Fibroblast of lung (primary cell): ENCODE results near the gene NFATC3. TPM values are rescaled to one million over a fixed set of nuclear protein-coding genes. Genes with fewer than 3 reads are reported as not detected.

Source experiments
- DNase-seq, 2 donors: peaks; one replicate each; pipeline versions ENCODE4 v3.0.0 to v3.0.0-alpha.2; 2010; ENCODE audit warnings: low read depth in 2 of 2
- H2AFZ ChIP-seq: 2 replicates; pipeline ENCODE4 v1.5.1; 2012; ENCODE audit warnings: low read length, control low read depth, inconsistent platforms
- H3K27ac ChIP-seq: 2 replicates; pipeline ENCODE4 v1.5.1; 2011; ENCODE audit warnings: low read length, control low read depth; ENCODE audit not compliant: insufficient read depth
- H3K27me3 ChIP-seq: 2 replicates; pipeline ENCODE4 v1.5.1; 2011; ENCODE audit warnings: mild to moderate bottlenecking, low read length; ENCODE audit not compliant: control insufficient read depth, insufficient read depth
- H3K36me3 ChIP-seq: 2 replicates; pipeline ENCODE4 v1.5.1; 2011; ENCODE audit warnings: low read length; ENCODE audit not compliant: control insufficient read depth, insufficient read depth
- H3K4me1 ChIP-seq: 2 replicates; pipeline ENCODE4 v1.5.1; 2011; ENCODE audit warnings: low read length; ENCODE audit not compliant: control insufficient read depth, insufficient read depth; ENCODE audit errors: extremely low read depth
- H3K4me2 ChIP-seq: 2 replicates; pipeline ENCODE4 v1.5.1; 2011; ENCODE audit warnings: low read length, control low read depth; ENCODE audit not compliant: insufficient read depth; ENCODE audit errors: extremely low read depth
- H3K4me3 ChIP-seq, 4 experiments: fragments of 200-600 bp in 1 of 4; sonication (generic) in 1 of 4; replicated peaks in 1 of 4; 2 replicates each; pipeline ENCODE4 v1.5.1; 2011 to 2016; ENCODE audit warnings: low read length in 4 of 4, low read depth in 3 of 4, mild to moderate bottlenecking in 3 of 4, control low read depth in 2 of 4, inconsistent platforms in 1 of 4, mixed read lengths in 1 of 4; ENCODE audit not compliant: insufficient read depth in 1 of 4; ENCODE audit errors: control extremely low read depth in 1 of 4
- H3K79me2 ChIP-seq: 2 replicates; pipeline ENCODE4 v1.5.1; 2012; ENCODE audit warnings: mild to moderate bottlenecking, low read length, inconsistent platforms; ENCODE audit not compliant: control insufficient read depth, insufficient read depth
- H3K9ac ChIP-seq: 2 replicates; pipeline ENCODE4 v1.5.1; 2011; ENCODE audit warnings: mild to moderate bottlenecking, low read length, control low read depth; ENCODE audit not compliant: insufficient read depth
- H3K9me3 ChIP-seq: 2 replicates; pipeline ENCODE4 v1.5.1; 2012; ENCODE audit warnings: low read depth, low read length; ENCODE audit not compliant: control insufficient read depth, insufficient read depth
- H4K20me1 ChIP-seq: 2 replicates; pipeline ENCODE4 v1.5.1; 2011; ENCODE audit warnings: low read length; ENCODE audit not compliant: control insufficient read depth, insufficient read depth; ENCODE audit errors: extremely low read depth
- CTCF ChIP-seq, 2 donors: IDR thresholded peaks in 1 of 2; conservative IDR thresholded peaks in 1 of 2; 1 replicate in 1 of 2; 2 replicates in 1 of 2; pipeline ENCODE4 v1.5.1; 2011 to 2012; ENCODE audit warnings: low read length in 2 of 2, control low read depth in 1 of 2, inconsistent platforms in 1 of 2, low read depth in 1 of 2, mild to moderate bottlenecking in 1 of 2
- EZH2 ChIP-seq: IDR thresholded peaks from 2 replicates; pipeline ENCODE4 v1.5.1; 2012; ENCODE audit warnings: low read length, control low read depth, mild to moderate bottlenecking; ENCODE audit errors: missing control alignments
- polyA plus RNA-seq, 2 donors: library from polyadenylated mRNA; depleted of rRNA in 1 of 2; stranded (reverse) in 1 of 2; unstranded in 1 of 2; fragments of >200 nt; gene quantifications; 2 replicates each; pipeline ENCODE4 v1.2.1, GENCODE V29; 2011 to 2012; ENCODE audit warnings: missing spikeins in 1 of 2
- total RNA-seq: library from RNA; depleted of rRNA; stranded (reverse); fragments of >200 nt; gene quantifications from 2 replicates; pipeline ENCODE4 v1.2.1, GENCODE V29; 2014

Gene NFATC3
- total and polyA plus RNA-seq, 2 donors (not counting 1 experiment from before 2014, with no cell fraction given), result 9.6 to 10.6 TPM

DNA sequence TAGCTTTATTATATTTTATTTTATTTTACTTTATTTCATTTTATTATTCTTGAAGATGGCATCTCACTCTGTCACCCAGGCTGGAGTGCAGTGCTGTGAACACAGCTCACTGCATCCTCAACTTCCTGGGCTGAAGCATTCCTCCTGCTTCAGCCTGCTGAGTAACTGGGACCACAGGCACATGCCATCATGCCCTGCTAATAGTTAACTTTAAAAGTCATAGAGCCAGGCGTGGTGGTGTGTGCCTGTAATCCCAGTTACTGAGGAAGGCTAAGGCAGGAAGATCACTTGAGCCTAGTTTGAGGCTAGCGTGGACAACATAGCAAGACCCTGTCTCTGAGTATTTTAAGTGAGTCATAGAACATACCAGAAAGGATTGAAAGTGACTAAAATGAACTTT lies 112.1 kb downstream of the NFATC3 start:
- Histone ChIP-seq H3K27ac (no peak overlapping the region), H3K9me3 (no peaks in the 10 kb centered on the region), H3K4me3 (no peak overlapping the region), H3K79me2 (no peaks in the 10 kb centered on the region), H2AFZ (no peak overlapping the region), H3K9ac (no peak overlapping the region), H3K36me3 (no peaks in the 10 kb centered on the region), H3K4me1 (peaks cover 2% of the 10 kb centered on the region), H3K27me3 (no peaks in the 10 kb centered on the region), H4K20me1 (no peaks in the 10 kb centered on the region), H3K4me2 (no peak overlapping the region)
- peak in 1 of 2 donors; percentile 47 for DNase-seq
- TF ChIP-seq CTCF (conservative IDR thresholded peaks at IDR 0.05 in 1 of 2, IDR thresholded peaks at IDR 0.05 in 1 of 2; ENCODE audit: low read depth in 1 of 2, low read length in 2 of 2), result no peak
- TF ChIP-seq EZH2, result no peak

DNA sequence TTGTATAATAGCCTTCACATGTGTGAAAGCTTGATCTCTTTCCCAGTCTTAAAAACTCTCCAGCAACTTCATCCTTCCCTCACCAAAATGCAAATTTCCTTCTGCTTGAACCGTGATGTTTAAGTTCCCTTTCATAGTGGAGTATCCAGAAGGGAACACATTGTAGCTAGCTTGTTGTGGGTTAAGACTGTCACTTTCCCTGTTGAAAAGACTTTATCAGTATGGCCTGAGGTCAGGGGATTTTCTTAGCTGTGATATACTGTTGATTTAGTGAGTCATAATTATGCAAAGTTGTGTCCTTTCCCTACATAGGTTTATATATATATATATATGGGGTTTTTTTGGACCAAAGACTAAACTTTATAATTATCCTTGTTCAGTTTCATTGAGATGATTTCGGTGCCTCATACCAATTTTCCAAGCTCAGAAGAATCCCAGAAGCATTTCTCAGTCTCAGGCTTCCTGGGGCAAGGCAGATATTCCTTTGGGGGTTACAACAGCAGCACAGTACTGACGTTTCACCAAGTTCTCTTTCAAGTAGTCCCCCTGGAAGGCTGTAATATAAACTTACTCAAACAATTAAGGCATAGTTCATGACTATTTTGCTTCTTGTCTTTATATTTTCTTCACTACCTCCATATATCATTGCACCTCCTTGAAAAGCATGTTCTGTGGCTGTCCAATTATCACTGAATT lies 115.1 kb downstream of the NFATC3 start:
- Histone ChIP-seq H3K27ac (no peak overlapping the region), H3K4me1 (peaks cover 2% of the 10 kb centered on the region), H2AFZ (no peak overlapping the region), H3K36me3 (no peaks in the 10 kb centered on the region), H3K4me2 (no peak overlapping the region), H3K27me3 (no peaks in the 10 kb centered on the region), H3K4me3 (no peak overlapping the region), H4K20me1 (no peaks in the 10 kb centered on the region), H3K9me3 (no peaks in the 10 kb centered on the region), H3K9ac (no peak overlapping the region), H3K79me2 (no peaks in the 10 kb centered on the region)
- DNase-seq, result peak; percentile 41 to 51
- TF ChIP-seq CTCF (conservative IDR thresholded peaks at IDR 0.05 in 1 of 2, IDR thresholded peaks at IDR 0.05 in 1 of 2; ENCODE audit: low read depth in 1 of 2, low read length in 2 of 2), result no peak
- TF ChIP-seq EZH2, result no peak

- no peak overlapping the region for H3K27ac ChIP-seq
- H3K27me3 ChIP-seq, result no peaks in the 10 kb centered on the region
- H2AFZ ChIP-seq, result no peak overlapping the region
- peaks cover 2% of the 10 kb centered on the region for H3K4me1 ChIP-seq
- H3K79me2 ChIP-seq, result no peaks in the 10 kb centered on the region
- no peak overlapping the region for H3K4me2 ChIP-seq
- H3K4me3 ChIP-seq, result no peak overlapping the region
- H4K20me1 ChIP-seq, result no peaks in the 10 kb centered on the region
- TF ChIP-seq EZH2 (no peak), CTCF (conservative IDR thresholded peaks at IDR 0.05 in 1 of 2, IDR thresholded peaks at IDR 0.05 in 1 of 2; ENCODE audit: low read depth in 1 of 2, low read length in 2 of 2) (no peak)
- peak in 1 of 2 donors; percentile 45 for DNase-seq
- H3K9ac ChIP-seq, result no peak overlapping the region
- H3K36me3 ChIP-seq, result no peaks in the 10 kb centered on the region
- no peaks in the 10 kb centered on the region for H3K9me3 ChIP-seq
These were observed 116.9 kb downstream of the NFATC3 start for GRCh38 chr16:68202091-68202519.
